H1 (cell line): Measurements from ENCODE around the gene METTL22. TPM values are rescaled to one million over a fixed set of nuclear protein-coding genes. Genes with fewer than 3 reads are reported as not detected.

ENCODE experiments used
- CTCF ChIA-PET: fragments of 300-600 bp; sonication (Branson Sonifier 250); formaldehyde crosslinking; loops from one replicate; lab custom pipeline; 2021; ENCODE audit not compliant: partially characterized antibody; lab: Charles Lee
- POLR2A ChIA-PET: fragments of 300-600 bp; sonication (Branson Sonifier 250); formaldehyde crosslinking; loops from one replicate; lab custom pipeline; 2021; ENCODE audit warnings: inconsistent platforms; ENCODE audit not compliant: partially characterized antibody; lab: Charles Lee
- DNase-seq, 2 experiments: peaks; one replicate each; pipeline versions ENCODE4 v3.0.0 to v3.0.0-alpha.2; 2010 to 2022; ENCODE audit warnings: low spot score in 2 of 2, low read depth in 1 of 2, mixed read lengths in 1 of 2
- FAIRE-seq: peaks from 2 replicates; lab custom pipeline; 2011; peaks lifted over from hg19 to GRCh38; lab: Jason Lieb, UNC
- H2AFZ ChIP-seq: 2 replicates; pipeline ENCODE4 v1.8.1; 2012; ENCODE audit warnings: low read length, inconsistent platforms
- H2AK5ac ChIP-seq: 2 replicates; pipeline ENCODE4 v1.6.1; 2013; ENCODE audit warnings: low read depth, low read length
- H2BK120ac ChIP-seq: replicated peaks from 2 replicates; pipeline ENCODE3; 2013; ENCODE audit warnings: low read depth, low read length, inconsistent platforms
- H2BK12ac ChIP-seq: 2 replicates; pipeline ENCODE4 v1.6.1; 2013; ENCODE audit warnings: low read depth, low read length
- H2BK15ac ChIP-seq: 2 replicates; pipeline ENCODE4 v1.6.1; 2013; ENCODE audit warnings: low read length
- H2BK20ac ChIP-seq: 2 replicates; pipeline ENCODE4 v1.6.1; 2013; ENCODE audit warnings: low read length
- H2BK5ac ChIP-seq: 2 replicates; pipeline ENCODE4 v1.6.1; 2013; ENCODE audit warnings: low read depth, low read length
- H3K14ac ChIP-seq: 2 replicates; pipeline ENCODE4 v1.6.1; 2013; ENCODE audit warnings: inconsistent platforms; ENCODE audit not compliant: insufficient read length
- H3K18ac ChIP-seq: 2 replicates; pipeline ENCODE4 v1.6.1; 2013; ENCODE audit warnings: low read length; ENCODE audit errors: extremely low read depth
- H3K23ac ChIP-seq: 2 replicates; pipeline ENCODE4 v1.6.1; 2013; ENCODE audit warnings: inconsistent platforms; ENCODE audit not compliant: insufficient read length
- H3K23me2 ChIP-seq: 2 replicates; pipeline ENCODE4 v1.6.1; 2013; ENCODE audit warnings: low read depth, low read length
- H3K27ac ChIP-seq: 2 replicates; pipeline ENCODE4 v1.6.1; 2011; ENCODE audit warnings: low read depth, low read length, inconsistent platforms
- H3K27me3 ChIP-seq, 4 experiments: replicated peaks in 1 of 4; 1 replicate in 1 of 4; 2 replicates in 3 of 4; pipeline versions ENCODE4 v1.6.1 to v1.8.1; 2011 to 2013; ENCODE audit warnings: low read length in 3 of 4, mild to moderate bottlenecking in 3 of 4, inconsistent platforms in 2 of 4, mixed read lengths in 2 of 4, moderate library complexity in 1 of 4; ENCODE audit not compliant: control insufficient read depth in 3 of 4, insufficient read depth in 3 of 4; ENCODE audit errors: extremely low read depth in 1 of 4
- H3K36me3 ChIP-seq, 4 experiments: 2 replicates each; pipeline versions ENCODE4 v1.6.1 to v1.8.1; 2011 to 2013; ENCODE audit warnings: mild to moderate bottlenecking in 4 of 4, low read length in 3 of 4, moderate library complexity in 2 of 4, control low read depth in 1 of 4, inconsistent platforms in 1 of 4; ENCODE audit not compliant: insufficient read depth in 4 of 4, control insufficient read depth in 2 of 4
- H3K4ac ChIP-seq: replicated peaks from 2 replicates; pipeline ENCODE3; 2013; ENCODE audit warnings: low read length, low read depth, mixed read lengths, inconsistent platforms; ENCODE audit not compliant: insufficient read length
- H3K4me1 ChIP-seq, 4 experiments: replicated peaks in 1 of 4; 1 replicate in 1 of 4; 2 replicates in 3 of 4; pipeline versions ENCODE4 v1.6.1 to v1.8.1; 2011 to 2013; ENCODE audit warnings: low read length in 3 of 4, inconsistent platforms in 2 of 4, mixed read lengths in 1 of 4; ENCODE audit not compliant: insufficient read depth in 4 of 4, control insufficient read depth in 3 of 4
- H3K4me2 ChIP-seq, 2 experiments: 2 replicates each; pipeline versions ENCODE4 v1.6.1 to v1.8.1; 2011 to 2013; ENCODE audit warnings: low read depth in 2 of 2, low read length in 2 of 2, control low read depth in 1 of 2, inconsistent platforms in 1 of 2, mild to moderate bottlenecking in 1 of 2; ENCODE audit not compliant: insufficient read depth in 1 of 2
- H3K4me3 ChIP-seq, 4 experiments: fragments of 200-600, 300-600 bp in 1 of 4; sonication (generic), shearing (Covaris generic), sonication (Bioruptor Twin) in 1 of 4; 2 replicates each; pipeline versions ENCODE4 v1.5.1 to v1.8.1; 2011 to 2016; ENCODE audit warnings: low read length in 4 of 4, low read depth in 3 of 4, control low read depth in 2 of 4, inconsistent platforms in 2 of 4, mild to moderate bottlenecking in 2 of 4, mixed read lengths in 1 of 4, moderate library complexity in 1 of 4; ENCODE audit not compliant: insufficient read depth in 2 of 4; ENCODE audit errors: extremely low read depth in 1 of 4
- H3K56ac ChIP-seq: replicated peaks from 2 replicates; pipeline ENCODE3; 2013; ENCODE audit warnings: low read depth, mild to moderate bottlenecking, mixed read lengths, low read length, inconsistent platforms; ENCODE audit not compliant: insufficient read length
- H3K79me1 ChIP-seq: 2 replicates; pipeline ENCODE4 v1.6.1; 2013; ENCODE audit warnings: low read depth, low read length, control low read depth
- H3K79me2 ChIP-seq, 2 experiments: 2 replicates each; pipeline versions ENCODE4 v1.6.1 to v1.8.1; 2012 to 2013; ENCODE audit warnings: low read length in 2 of 2, mild to moderate bottlenecking in 2 of 2, inconsistent platforms in 1 of 2; ENCODE audit not compliant: insufficient read depth in 2 of 2, control insufficient read depth in 1 of 2
- H3K9ac ChIP-seq, 4 experiments: replicated peaks in 1 of 4; 1 replicate in 1 of 4; 2 replicates in 3 of 4; pipeline versions ENCODE4 v1.6.1 to v1.8.1; 2011 to 2013; ENCODE audit warnings: low read depth in 3 of 4, low read length in 3 of 4, control low read depth in 2 of 4, mild to moderate bottlenecking in 2 of 4, moderate library complexity in 2 of 4, inconsistent platforms in 1 of 4; ENCODE audit errors: extremely low read depth in 1 of 4
- H3K9me3 ChIP-seq, 2 experiments: 2 replicates each; pipeline versions ENCODE4 v1.6.1 to v1.8.1; 2012 to 2013; ENCODE audit warnings: mild to moderate bottlenecking in 2 of 2, moderate library complexity in 2 of 2, control low read depth in 1 of 2, inconsistent platforms in 1 of 2, low read depth in 1 of 2, low read length in 1 of 2, mixed read lengths in 1 of 2; ENCODE audit not compliant: insufficient read depth in 2 of 2
- H4K20me1 ChIP-seq, 2 experiments: replicated peaks in 1 of 2; 2 replicates each; pipeline versions ENCODE3 to v1.8.1; 2011 to 2013; ENCODE audit warnings: inconsistent platforms in 2 of 2, low read length in 2 of 2, mild to moderate bottlenecking in 1 of 2; ENCODE audit not compliant: insufficient read depth in 2 of 2, control insufficient read depth in 1 of 2
- H4K5ac ChIP-seq: 2 replicates; pipeline ENCODE4 v1.6.1; 2013; ENCODE audit warnings: low read length, low read depth, mixed read lengths, inconsistent platforms; ENCODE audit not compliant: insufficient read length
- H4K8ac ChIP-seq: 2 replicates; pipeline ENCODE4 v1.8.0; 2013; ENCODE audit warnings: mild to moderate bottlenecking, moderate library complexity, low read length, inconsistent platforms; ENCODE audit not compliant: insufficient read depth; ENCODE audit errors: extremely low read depth
- H4K91ac ChIP-seq: replicated peaks from 2 replicates; pipeline ENCODE3; 2013; ENCODE audit warnings: low read length, mixed read lengths, inconsistent platforms; ENCODE audit not compliant: insufficient read length
- CTBP2 ChIP-seq: IDR thresholded peaks from 2 replicates; pipeline ENCODE4 v1.7.0; 2011; ENCODE audit warnings: borderline replicate concordance, mild to moderate bottlenecking, moderate library complexity, mixed read lengths, low read length; ENCODE audit not compliant: insufficient read depth, insufficient read length
- CTCF ChIP-seq, 3 experiments: IDR thresholded peaks; 1 replicate in 2 of 3; 2 replicates in 1 of 3; pipeline versions ENCODE4 v1.5.1 to v1.6.1; 2011; ENCODE audit warnings: low read length in 3 of 3, mild to moderate bottlenecking in 3 of 3, inconsistent platforms in 2 of 3, low read depth in 1 of 3, moderate library complexity in 1 of 3; ENCODE audit not compliant: insufficient read depth in 1 of 3; ENCODE audit errors: control extremely low read depth in 1 of 3
- JUN ChIP-seq: IDR thresholded peaks from 2 replicates; pipeline ENCODE4 v1.6.1; 2011; ENCODE audit warnings: low read depth, mild to moderate bottlenecking, improper control_type of control experiment, low read length
- JUND ChIP-seq: IDR thresholded peaks from 2 replicates; pipeline ENCODE4 v1.6.1; 2011; ENCODE audit warnings: mild to moderate bottlenecking, improper control_type of control experiment, low read length
- POLR2AphosphoS5 ChIP-seq: IDR thresholded peaks from 2 replicates; pipeline ENCODE4 v1.6.1; 2011; ENCODE audit warnings: low read depth, low read length
- RAD21 ChIP-seq, 2 experiments: IDR thresholded peaks in 1 of 2; conservative IDR thresholded peaks in 1 of 2; 2 replicates each; pipeline ENCODE4 v1.6.1; 2011; ENCODE audit warnings: low read depth in 2 of 2, low read length in 2 of 2, improper control_type of control experiment in 1 of 2, inconsistent platforms in 1 of 2, mild to moderate bottlenecking in 1 of 2, moderate library complexity in 1 of 2
- WGBS, 2 experiments: shearing (Covaris generic) in 1 of 2; methylation state at CpG; one replicate each; pipeline versions ENCODE4 v1.1.6 to v1.1.7; 2013 to 2015; ENCODE audit warnings: low lambda C conversion rate in 2 of 2, mixed read lengths in 2 of 2, inconsistent platforms in 1 of 2, low coverage in 1 of 2, missing lambda C conversion rate in 1 of 2; ENCODE audit not compliant: insufficient replicate concordance in 2 of 2, insufficient coverage in 1 of 2, insufficient read length in 1 of 2; ENCODE audit errors: extremely low coverage in 1 of 2, missing lambda C conversion rate in 1 of 2; 5-methylcytosine and 5-hydroxymethylcytosine counted together
- polyA plus RNA-seq, 7 experiments: library from polyadenylated mRNA; depleted of rRNA in 3 of 7; stranded (reverse) in 5 of 7; unstranded in 2 of 7; fragments of >200 nt in 5 of 7; fragments of 200-250 nt in 2 of 7; gene quantifications; 1 replicate in 5 of 7; 2 replicates in 1 of 7; 4 replicates in 1 of 7; pipeline versions ENCODE4 v1.2.1 to v1.2.3, GENCODE V29; 2011 to 2013; ENCODE audit warnings: missing spikeins in 2 of 7, mixed read lengths in 2 of 7
- total RNA-seq: library from RNA; stranded (reverse); fragmentation: NEBNext Ultra II Directional; extraction: Animal tissue kit (Norgen Biotek cat#: 25700); gene quantifications from 2 replicates; pipeline ENCODE4 v1.2.1, GENCODE V29; 2021

Gene METTL22
- total and polyA plus RNA-seq, 2 of the 8 experiments (the other 6 are each of a cell fraction or from before 2014, with no cell fraction given) = 56.7 to 85.2 TPM

- Histone ChIP-seq H3K36me3 (no peaks in the 10 kb centered on the region), H3K23me2 (no peaks in the 10 kb centered on the region), H4K5ac (no peak overlapping the region), H4K8ac (no peak overlapping the region), H2BK120ac (no peak overlapping the region), H3K4me2 (no peak overlapping the region), H3K27me3 (no peaks in the 10 kb centered on the region), H3K23ac (no peak overlapping the region), H3K4ac (no peak overlapping the region), H2BK15ac (no peak overlapping the region), H3K4me1 (no peaks in the 10 kb centered on the region), H2AFZ (no peak overlapping the region), H3K27ac (no peak overlapping the region), H3K56ac (no peak overlapping the region), H3K4me3 (no peak overlapping the region), H3K14ac (no peak overlapping the region), H3K18ac (no peak overlapping the region), H4K20me1 (no peaks in the 10 kb centered on the region), H4K91ac (no peak overlapping the region), H2AK5ac (no peak overlapping the region), H3K9me3 (0 out of 4 replicates have a peak, but pooled peaks cover 0 to 2% of the 10 kb centered on the region in 2 experiments), H2BK20ac (no peak overlapping the region), H3K79me2 (no peaks in the 10 kb centered on the region), H3K9ac (no peak overlapping the region), H2BK5ac (no peak overlapping the region), H2BK12ac (no peak overlapping the region), H3K79me1 (no peaks in the 10 kb centered on the region)
- POLR2A ChIA-PET = interaction anchor here (1.2 to 1.3 kb wide), 2 partner anchors 8 to 19 kb away, joined by 3 read pairs; no protein-coding TSS in a partner anchor
- CTCF ChIA-PET = interaction anchor here (0.7 to 27.6 kb wide), 15 partner anchors 9 to 225 kb away, joined by 3 to 404 read pairs (median 4); partner anchors contain the start of genes PMM2 and TMEM186
- WGBS, 2 experiments = 78% methylated on average over 1 of the region's 1 CpG; no CpG with 5 or more reads in 1 of the 2 experiments
- FAIRE-seq (peak; percentile 32), DNase-seq (no peak)
- TF ChIP-seq CTBP2 = no peak
- TF ChIP-seq JUN = no peak
- peak; percentile 45 to 53 for TF ChIP-seq RAD21 (IDR thresholded peaks at IDR 0.05 in 1 of 2, conservative IDR thresholded peaks at IDR 0.05 in 1 of 2; ENCODE audit: low read depth in 2 of 2, low read length in 2 of 2)
- TF ChIP-seq JUND = no peak
- TF ChIP-seq POLR2AphosphoS5 = no peak
- TF ChIP-seq CTCF (IDR thresholded peaks at IDR 0.05; ENCODE audit: control extremely low read depth in 1 of 3, insufficient read depth in 1 of 3, low read depth in 1 of 3, low read length in 3 of 3) = peak; percentile 41 to 64 (median 59)
These were observed 33.8 kb downstream of the METTL22 start for GRCh38 chr16:8655184-8655717.
